SK-N-SH treated with all-trans-retinoic acid at 6 μM for 48 hours (cell line): ENCODE measurements around the gene DOCK4.

ENCODE experiments used
- ATAC-seq: fragments of 200-7000 bp; cut with Tn5 transposase; 3 replicates; pipeline ENCODE4 v1.9.1; 2020; ENCODE audit warnings: mild to moderate bottlenecking, moderate library complexity
- ARNTL ChIP-seq: fragments of 450-650 bp; formaldehyde crosslinking; IDR thresholded peaks from 2 replicates; pipeline ENCODE4 v1.5.0; 2020; ENCODE audit warnings: low read depth, mild to moderate bottlenecking, moderate library complexity, borderline replicate concordance
- BACH2 ChIP-seq: fragments of 250-450 bp; sonication (Bioruptor Pico); IDR thresholded peaks from 2 replicates; pipeline ENCODE4 v1.9.0; 2021; ENCODE audit warnings: mild to moderate bottlenecking, borderline replicate concordance
- CSDC2 ChIP-seq: fragments of 250-450 bp; sonication (Bioruptor Pico); IDR thresholded peaks from 2 replicates; pipeline ENCODE4 v1.5.0; 2020; ENCODE audit warnings: mild to moderate bottlenecking, moderate library complexity
- CSRNP3 ChIP-seq: fragments of 250-450 bp; sonication (Bioruptor Pico); IDR thresholded peaks from 2 replicates; pipeline ENCODE4 v1.5.1; 2021; ENCODE audit warnings: mild to moderate bottlenecking, moderate library complexity
- ESRRG ChIP-seq: fragments of 250-450 bp; sonication (Bioruptor Pico); IDR thresholded peaks from 2 replicates; pipeline ENCODE4 v1.6.1; 2021; ENCODE audit warnings: mild to moderate bottlenecking
- GLIS3 ChIP-seq: fragments of 250-450 bp; sonication (Bioruptor Pico); IDR thresholded peaks from 2 replicates; pipeline ENCODE4 v1.5.0; 2020; ENCODE audit warnings: mild to moderate bottlenecking, moderate library complexity
- ISL1 ChIP-seq: fragments of 250-450 bp; sonication (Bioruptor Pico); IDR thresholded peaks from 2 replicates; pipeline ENCODE4 v2.1.2; 2022; ENCODE audit warnings: mild to moderate bottlenecking, moderate library complexity
- OSR1 ChIP-seq: fragments of 250-450 bp; sonication (Bioruptor Pico); IDR thresholded peaks from 2 replicates; pipeline ENCODE4 v1.8.0; 2022; ENCODE audit warnings: moderate library complexity, mild to moderate bottlenecking, inconsistent platforms
- PPARA ChIP-seq: fragments of 250-450 bp; sonication (Bioruptor Pico); IDR thresholded peaks from 2 replicates; pipeline ENCODE4 v1.5.0; 2020; ENCODE audit warnings: mild to moderate bottlenecking, borderline replicate concordance
- RARB ChIP-seq: fragments of 250-450 bp; sonication (Bioruptor Pico); IDR thresholded peaks from 2 replicates; pipeline ENCODE4 v1.8.0; 2021; ENCODE audit warnings: mild to moderate bottlenecking, moderate library complexity
- SNAI2 ChIP-seq: fragments of 250-450 bp; sonication (Bioruptor Pico); IDR thresholded peaks from 2 replicates; pipeline ENCODE4 v1.5.0; 2020; ENCODE audit warnings: mild to moderate bottlenecking, moderate library complexity
- TCF4 ChIP-seq: fragments of 250-450 bp; sonication (Bioruptor Pico); IDR thresholded peaks from 2 replicates; pipeline ENCODE4 v1.8.0; 2021; ENCODE audit warnings: mild to moderate bottlenecking, moderate library complexity, borderline replicate concordance
- TOX ChIP-seq: fragments of 250-450 bp; sonication (Bioruptor Pico); IDR thresholded peaks from 2 replicates; pipeline ENCODE4 v1.8.0; 2021; ENCODE audit warnings: mild to moderate bottlenecking, moderate library complexity, borderline replicate concordance
- ZFP3 ChIP-seq: fragments of 250-450 bp; sonication (Bioruptor Pico); IDR thresholded peaks from 2 replicates; pipeline ENCODE4 v1.5.0; 2020; ENCODE audit warnings: mild to moderate bottlenecking, moderate library complexity
- ZFP30 ChIP-seq: fragments of 450-650 bp; formaldehyde crosslinking; IDR thresholded peaks from 2 replicates; pipeline ENCODE4 v1.5.0; 2022; ENCODE audit warnings: mild to moderate bottlenecking, moderate library complexity
- ZNF565 ChIP-seq: fragments of 450-650 bp; formaldehyde crosslinking; conservative IDR thresholded peaks from 2 replicates; pipeline ENCODE4 v1.5.0; 2020; ENCODE audit warnings: low read depth, mild to moderate bottlenecking, moderate library complexity
- ZNF8 ChIP-seq: fragments of 450-650 bp; formaldehyde crosslinking; IDR thresholded peaks from 2 replicates; pipeline ENCODE4 v1.5.0; 2020; ENCODE audit warnings: mild to moderate bottlenecking, moderate library complexity
- TF ChIP-seq, protein P1 (sequence below): fragments of 250-450 bp; sonication (Bioruptor Pico); IDR thresholded peaks from 2 replicates; pipeline ENCODE4 v1.5.0; 2020; ENCODE audit warnings: mild to moderate bottlenecking, moderate library complexity
- TF ChIP-seq, protein P2 (sequence below): fragments of 250-450 bp; sonication (Bioruptor Pico); IDR thresholded peaks from 2 replicates; pipeline ENCODE4 v1.8.0; 2021; ENCODE audit warnings: low read depth, mild to moderate bottlenecking, moderate library complexity, borderline replicate concordance
- TF ChIP-seq, protein P3 (sequence below): fragments of 250-450 bp; sonication (Bioruptor Pico); IDR thresholded peaks from 2 replicates; pipeline ENCODE4 v1.5.1; 2020; ENCODE audit warnings: low read depth, mild to moderate bottlenecking, moderate library complexity
- TF ChIP-seq, protein P4 (sequence below): fragments of 250-450 bp; sonication (Bioruptor Pico); IDR thresholded peaks from 2 replicates; pipeline ENCODE4 v1.8.0; 2020; ENCODE audit warnings: mild to moderate bottlenecking, moderate library complexity, borderline replicate concordance

The DOCK4 gene

DNA sequence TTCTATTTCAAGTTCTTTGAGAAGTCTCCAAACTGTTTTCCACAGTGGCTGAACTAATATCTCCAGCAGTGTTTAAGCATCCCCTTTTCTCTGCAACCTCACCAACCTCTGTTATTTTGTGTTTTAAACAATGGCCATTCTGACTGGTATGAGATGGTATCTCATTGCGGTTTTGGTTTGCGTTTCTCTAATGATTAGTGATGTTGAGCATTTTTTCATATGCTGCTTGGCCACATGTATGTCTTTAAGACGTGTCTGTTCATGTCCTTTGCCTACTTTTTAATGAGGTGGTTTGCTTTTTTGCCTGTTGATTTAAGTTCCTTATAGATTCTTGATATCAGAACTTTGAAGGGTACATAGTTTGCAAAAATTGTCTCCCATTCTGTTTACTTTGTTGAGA lies 487.3 kb downstream of the DOCK4 start:
- no peak for TF ChIP-seq SNAI2
- TF ChIP-seq ZFP30: no peak
- TF ChIP-seq, protein P1, sequence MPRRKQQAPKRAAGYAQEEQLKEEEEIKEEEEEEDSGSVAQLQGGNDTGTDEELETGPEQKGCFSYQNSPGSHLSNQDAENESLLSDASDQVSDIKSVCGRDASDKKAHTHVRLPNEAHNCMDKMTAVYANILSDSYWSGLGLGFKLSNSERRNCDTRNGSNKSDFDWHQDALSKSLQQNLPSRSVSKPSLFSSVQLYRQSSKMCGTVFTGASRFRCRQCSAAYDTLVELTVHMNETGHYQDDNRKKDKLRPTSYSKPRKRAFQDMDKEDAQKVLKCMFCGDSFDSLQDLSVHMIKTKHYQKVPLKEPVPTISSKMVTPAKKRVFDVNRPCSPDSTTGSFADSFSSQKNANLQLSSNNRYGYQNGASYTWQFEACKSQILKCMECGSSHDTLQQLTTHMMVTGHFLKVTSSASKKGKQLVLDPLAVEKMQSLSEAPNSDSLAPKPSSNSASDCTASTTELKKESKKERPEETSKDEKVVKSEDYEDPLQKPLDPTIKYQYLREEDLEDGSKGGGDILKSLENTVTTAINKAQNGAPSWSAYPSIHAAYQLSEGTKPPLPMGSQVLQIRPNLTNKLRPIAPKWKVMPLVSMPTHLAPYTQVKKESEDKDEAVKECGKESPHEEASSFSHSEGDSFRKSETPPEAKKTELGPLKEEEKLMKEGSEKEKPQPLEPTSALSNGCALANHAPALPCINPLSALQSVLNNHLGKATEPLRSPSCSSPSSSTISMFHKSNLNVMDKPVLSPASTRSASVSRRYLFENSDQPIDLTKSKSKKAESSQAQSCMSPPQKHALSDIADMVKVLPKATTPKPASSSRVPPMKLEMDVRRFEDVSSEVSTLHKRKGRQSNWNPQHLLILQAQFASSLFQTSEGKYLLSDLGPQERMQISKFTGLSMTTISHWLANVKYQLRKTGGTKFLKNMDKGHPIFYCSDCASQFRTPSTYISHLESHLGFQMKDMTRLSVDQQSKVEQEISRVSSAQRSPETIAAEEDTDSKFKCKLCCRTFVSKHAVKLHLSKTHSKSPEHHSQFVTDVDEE (CRISPR knock-in tag): no peak
- TF ChIP-seq CSDC2 (CRISPR knock-in tag): no peak
- no peak for TF ChIP-seq ZFP3
- no peak for TF ChIP-seq TCF4
- TF ChIP-seq CSRNP3: no peak
- no peak for TF ChIP-seq OSR1 (CRISPR knock-in tag)
- no peak for TF ChIP-seq RARB (CRISPR knock-in tag)
- TF ChIP-seq, all 23 proteins: peak for 0
- ATAC-seq: no peak

GRCh38 chr7:111711426-111712065 lies 494.7 kb downstream of the DOCK4 start:
- no peak for TF ChIP-seq BACH2 (CRISPR knock-in tag)
- TF ChIP-seq CSRNP3: no peak
- no peak for TF ChIP-seq ESRRG (CRISPR knock-in tag)
- no peak for TF ChIP-seq GLIS3
- no peak for TF ChIP-seq TOX (CRISPR knock-in tag)
- TF ChIP-seq, protein P2, sequence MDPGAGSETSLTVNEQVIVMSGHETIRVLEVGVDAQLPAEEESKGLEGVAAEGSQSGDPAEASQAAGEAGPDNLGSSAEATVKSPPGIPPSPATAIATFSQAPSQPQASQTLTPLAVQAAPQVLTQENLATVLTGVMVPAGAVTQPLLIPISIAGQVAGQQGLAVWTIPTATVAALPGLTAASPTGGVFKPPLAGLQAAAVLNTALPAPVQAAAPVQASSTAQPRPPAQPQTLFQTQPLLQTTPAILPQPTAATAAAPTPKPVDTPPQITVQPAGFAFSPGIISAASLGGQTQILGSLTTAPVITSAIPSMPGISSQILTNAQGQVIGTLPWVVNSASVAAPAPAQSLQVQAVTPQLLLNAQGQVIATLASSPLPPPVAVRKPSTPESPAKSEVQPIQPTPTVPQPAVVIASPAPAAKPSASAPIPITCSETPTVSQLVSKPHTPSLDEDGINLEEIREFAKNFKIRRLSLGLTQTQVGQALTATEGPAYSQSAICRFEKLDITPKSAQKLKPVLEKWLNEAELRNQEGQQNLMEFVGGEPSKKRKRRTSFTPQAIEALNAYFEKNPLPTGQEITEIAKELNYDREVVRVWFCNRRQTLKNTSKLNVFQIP: no peak
- no peak for TF ChIP-seq ARNTL (CRISPR knock-in tag)
- TF ChIP-seq, protein P3, sequence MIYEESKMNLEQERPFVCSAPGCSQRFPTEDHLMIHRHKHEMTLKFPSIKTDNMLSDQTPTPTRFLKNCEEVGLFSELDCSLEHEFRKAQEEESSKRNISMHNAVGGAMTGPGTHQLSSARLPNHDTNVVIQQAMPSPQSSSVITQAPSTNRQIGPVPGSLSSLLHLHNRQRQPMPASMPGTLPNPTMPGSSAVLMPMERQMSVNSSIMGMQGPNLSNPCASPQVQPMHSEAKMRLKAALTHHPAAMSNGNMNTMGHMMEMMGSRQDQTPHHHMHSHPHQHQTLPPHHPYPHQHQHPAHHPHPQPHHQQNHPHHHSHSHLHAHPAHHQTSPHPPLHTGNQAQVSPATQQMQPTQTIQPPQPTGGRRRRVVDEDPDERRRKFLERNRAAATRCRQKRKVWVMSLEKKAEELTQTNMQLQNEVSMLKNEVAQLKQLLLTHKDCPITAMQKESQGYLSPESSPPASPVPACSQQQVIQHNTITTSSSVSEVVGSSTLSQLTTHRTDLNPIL (CRISPR knock-in tag): no peak

DNA sequence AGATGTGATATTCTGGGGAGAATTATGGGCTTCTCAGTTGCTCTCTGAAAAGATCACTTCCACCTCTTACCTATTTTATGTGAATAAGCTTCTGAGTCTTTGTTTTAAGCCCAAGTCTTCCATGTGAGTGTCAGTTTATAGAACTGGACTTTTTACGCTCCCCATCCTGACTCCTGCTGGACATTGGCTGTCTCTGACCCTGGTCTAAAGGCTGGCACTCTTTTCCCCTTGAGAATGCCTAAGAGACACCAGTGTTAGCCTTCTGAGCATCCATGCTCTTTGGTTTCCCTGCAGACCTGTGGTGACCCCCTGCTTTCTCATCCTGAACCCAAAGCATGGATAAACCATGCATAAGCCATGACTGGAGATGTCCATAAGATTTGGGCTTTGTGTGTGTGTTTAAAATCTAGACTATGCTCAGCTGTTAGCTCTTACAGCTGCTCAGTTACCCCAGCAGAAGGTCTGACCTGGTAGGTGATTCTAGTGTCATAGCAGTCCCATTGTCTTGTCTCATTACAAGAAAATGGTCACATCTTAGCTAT lies 495.3 kb downstream of the DOCK4 start:
- ATAC-seq: peak; percentile 56
- TF ChIP-seq ZFP3 (no peak), TCF4 (no peak), TOX (CRISPR knock-in tag) (no peak), BACH2 (CRISPR knock-in tag) (no peak), OSR1 (CRISPR knock-in tag) (no peak), ISL1 (no peak), ZNF8 (CRISPR knock-in tag) (no peak), PPARA (CRISPR knock-in tag) (no peak), SNAI2 (no peak), CSDC2 (CRISPR knock-in tag) (no peak), RARB (CRISPR knock-in tag) (no peak), ZFP30 (no peak), GLIS3 (no peak), ZNF565 (CRISPR knock-in tag) (no peak)
- TF ChIP-seq, protein P2: no peak
- TF ChIP-seq, protein P1 (CRISPR knock-in tag): no peak
- TF ChIP-seq, protein P4, sequence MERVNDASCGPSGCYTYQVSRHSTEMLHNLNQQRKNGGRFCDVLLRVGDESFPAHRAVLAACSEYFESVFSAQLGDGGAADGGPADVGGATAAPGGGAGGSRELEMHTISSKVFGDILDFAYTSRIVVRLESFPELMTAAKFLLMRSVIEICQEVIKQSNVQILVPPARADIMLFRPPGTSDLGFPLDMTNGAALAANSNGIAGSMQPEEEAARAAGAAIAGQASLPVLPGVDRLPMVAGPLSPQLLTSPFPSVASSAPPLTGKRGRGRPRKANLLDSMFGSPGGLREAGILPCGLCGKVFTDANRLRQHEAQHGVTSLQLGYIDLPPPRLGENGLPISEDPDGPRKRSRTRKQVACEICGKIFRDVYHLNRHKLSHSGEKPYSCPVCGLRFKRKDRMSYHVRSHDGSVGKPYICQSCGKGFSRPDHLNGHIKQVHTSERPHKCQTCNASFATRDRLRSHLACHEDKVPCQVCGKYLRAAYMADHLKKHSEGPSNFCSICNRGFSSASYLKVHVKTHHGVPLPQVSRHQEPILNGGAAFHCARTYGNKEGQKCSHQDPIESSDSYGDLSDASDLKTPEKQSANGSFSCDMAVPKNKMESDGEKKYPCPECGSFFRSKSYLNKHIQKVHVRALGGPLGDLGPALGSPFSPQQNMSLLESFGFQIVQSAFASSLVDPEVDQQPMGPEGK (CRISPR knock-in tag): no peak

More at GRCh38 chr7:111711426-111712065, 494.7 kb downstream of the DOCK4 start:
- peak; percentile 43; the same call in 2 of the 3 replicates for ATAC-seq
